Measurements from ENCODE around the gene TRIM44.
"Not testable (repeated sequence)": the region's sequence is repeated elsewhere in the genome, so short reads cannot be mapped to it uniquely, and the experiment has no call there.

The TRIM44 gene

DNA sequence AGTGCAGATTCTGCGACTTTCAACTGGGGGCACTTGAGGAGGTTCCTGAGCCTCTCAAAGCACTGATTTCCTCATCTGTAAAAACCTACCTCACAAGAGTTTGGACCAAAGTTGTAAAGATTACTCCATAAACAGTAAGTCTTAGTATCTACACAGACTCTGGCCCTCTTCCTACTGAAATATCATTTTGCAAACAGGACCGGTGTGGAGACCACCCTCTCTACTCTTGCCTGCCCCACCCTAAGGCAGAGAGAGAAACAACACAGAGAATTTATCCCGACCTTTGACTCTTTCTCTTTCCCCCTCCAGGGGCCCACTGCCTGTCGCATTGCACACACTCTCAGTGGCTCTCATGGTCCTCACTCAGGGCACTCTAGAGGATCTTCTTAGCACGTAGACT is 163.4 kb downstream of the TRIM44 start:
- DNase-seq: no peak

DNA sequence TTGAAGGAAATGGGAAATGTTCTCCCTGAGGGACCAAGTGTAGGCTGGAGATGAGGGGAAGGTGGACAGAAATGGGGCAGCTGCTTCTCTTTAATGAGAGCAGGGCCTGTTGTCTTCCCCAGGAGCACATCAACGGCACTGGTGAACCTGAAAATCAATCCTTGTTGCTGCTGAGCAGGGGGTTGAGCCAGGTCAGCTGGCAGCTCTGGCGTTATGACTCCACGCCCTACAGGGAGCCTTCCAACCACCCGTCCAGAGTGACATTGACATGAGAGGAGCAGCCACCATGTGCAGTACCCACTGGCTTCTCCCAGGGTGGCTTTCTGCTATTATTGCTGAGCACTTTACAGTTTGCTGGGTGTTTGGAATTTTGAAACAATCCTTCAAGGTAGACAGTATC is 164.4 kb downstream of the TRIM44 start:
- DNase-seq: no peak

DNA sequence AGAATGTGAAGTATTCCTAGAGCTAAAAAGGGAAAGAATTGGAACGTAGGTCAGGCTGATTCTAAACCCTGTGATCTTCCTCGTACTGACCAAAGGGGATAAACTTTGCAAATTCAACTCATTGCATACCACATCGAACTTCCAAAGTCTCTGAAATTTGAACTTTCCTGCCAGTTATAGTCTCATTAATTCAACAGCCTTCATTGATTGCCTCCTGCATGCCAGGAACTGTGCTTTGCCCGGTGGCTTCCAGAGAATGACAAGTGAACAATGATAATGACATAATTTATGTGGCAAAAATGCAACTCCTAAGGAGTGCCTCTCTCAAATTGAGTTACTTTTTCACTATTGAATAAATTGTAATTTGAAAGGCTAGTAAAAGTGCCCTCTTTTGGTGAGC is 173.6 kb downstream of the TRIM44 start:
- no peak for DNase-seq

GRCh38 chr11:35838071-35838470 is 175.5 kb downstream of the TRIM44 start:
- DNase-seq: no peak

- not testable (repeated sequence) for DNase-seq
These were observed 176.3 kb downstream of the TRIM44 start for GRCh38 chr11:35838697-35839367.

GRCh38 chr11:35839368-35840161 is 177.0 kb downstream of the TRIM44 start:
- DNase-seq: no peak

DNA sequence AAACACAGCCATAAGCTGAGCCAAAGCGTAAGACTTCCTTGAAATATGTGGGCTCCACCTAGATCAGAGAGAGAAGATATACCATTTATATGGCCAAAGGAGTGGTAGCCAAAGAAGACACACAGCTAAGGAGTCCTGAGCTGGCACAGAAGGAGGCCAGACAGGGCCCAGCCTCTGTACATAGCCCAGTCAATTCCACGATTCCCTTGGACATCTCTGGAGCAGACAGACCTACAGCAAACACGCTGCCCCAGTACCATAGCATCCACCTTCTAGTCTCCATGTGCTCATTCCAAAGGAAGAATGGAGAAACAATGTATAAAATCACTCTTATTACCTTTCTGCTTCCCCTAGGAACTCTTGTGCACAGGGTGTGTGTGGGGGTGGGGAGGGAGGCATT is 179.2 kb downstream of the TRIM44 start:
- DNase-seq: no peak

- no peak for DNase-seq
These were observed 180.4 kb downstream of the TRIM44 start for GRCh38 chr11:35842958-35843357.

- DNase-seq: no peak
These were observed 182.0 kb downstream of the TRIM44 start for GRCh38 chr11:35844579-35844978.

- DNase-seq: no peak
These were observed 183.3 kb downstream of the TRIM44 start for GRCh38 chr11:35845860-35846259.

GRCh38 chr11:35846874-35847273 is 184.3 kb downstream of the TRIM44 start:
- DNase-seq: no peak

DNA sequence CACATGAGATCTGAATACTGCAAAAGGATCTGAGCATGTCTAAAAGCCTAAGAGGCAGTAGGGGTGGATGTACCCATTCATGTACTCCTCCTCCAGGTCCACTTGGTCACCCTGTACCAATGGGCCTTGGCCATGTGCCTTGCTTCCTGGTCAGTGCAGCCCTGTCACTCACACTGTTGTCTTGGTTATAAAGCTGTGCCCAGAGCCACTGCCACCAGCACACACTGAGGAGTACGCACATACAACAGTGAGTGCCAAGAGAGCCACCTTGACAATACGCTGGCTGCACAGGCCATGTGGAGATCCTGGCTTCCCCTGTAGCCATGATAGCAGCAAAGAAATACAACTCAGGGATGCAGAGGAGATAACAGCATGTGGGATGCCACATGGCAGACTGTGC is 184.9 kb downstream of the TRIM44 start:
- DNase-seq: no peak

- no peak for DNase-seq
These were observed 186.0 kb downstream of the TRIM44 start for GRCh38 chr11:35848616-35849015.

DNA sequence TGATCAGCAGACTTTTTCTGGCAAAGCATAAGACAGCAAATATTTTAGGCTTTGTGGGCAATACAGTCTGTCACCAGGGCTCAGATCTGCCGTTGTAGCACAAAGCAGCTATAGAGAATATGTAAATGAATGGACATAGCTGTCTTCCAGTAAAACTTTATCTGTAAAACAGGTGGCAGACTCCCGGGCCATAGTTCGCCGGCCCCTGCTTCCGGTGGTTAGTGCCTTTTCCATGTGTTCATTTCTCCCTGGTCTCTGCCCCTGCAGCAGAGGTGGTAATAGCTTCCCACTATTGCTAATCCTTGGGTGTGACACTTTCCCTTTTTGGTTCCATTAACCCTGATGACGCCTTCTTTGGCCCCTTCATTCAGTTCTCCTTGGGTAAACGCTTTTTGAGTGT is 187.6 kb downstream of the TRIM44 start:
- no peak for DNase-seq

DNA sequence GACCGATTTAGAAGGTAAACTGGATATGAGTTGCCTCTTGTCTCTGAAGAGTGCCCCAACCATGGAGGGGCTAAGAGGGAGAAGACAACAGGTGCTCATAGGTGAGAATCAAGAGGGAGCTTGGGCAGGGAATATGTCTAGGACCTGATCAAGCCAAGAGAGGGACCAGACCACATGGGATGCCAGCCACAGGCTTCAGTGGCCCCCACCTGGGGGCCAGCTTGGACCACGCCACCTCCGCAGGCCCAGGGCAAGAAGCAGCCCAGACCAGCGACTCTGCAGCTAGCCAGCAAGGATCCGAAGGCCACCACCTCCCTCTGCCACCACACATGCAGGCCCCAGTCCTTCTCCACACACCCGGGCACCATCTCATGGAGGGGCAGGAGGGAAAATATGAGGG is 188.8 kb downstream of the TRIM44 start:
- no peak for DNase-seq

GRCh38 chr11:35852056-35852455 is 189.5 kb downstream of the TRIM44 start:
- no peak for DNase-seq

- DNase-seq: no peak
These were observed 191.4 kb downstream of the TRIM44 start for GRCh38 chr11:35853971-35854370.

DNA sequence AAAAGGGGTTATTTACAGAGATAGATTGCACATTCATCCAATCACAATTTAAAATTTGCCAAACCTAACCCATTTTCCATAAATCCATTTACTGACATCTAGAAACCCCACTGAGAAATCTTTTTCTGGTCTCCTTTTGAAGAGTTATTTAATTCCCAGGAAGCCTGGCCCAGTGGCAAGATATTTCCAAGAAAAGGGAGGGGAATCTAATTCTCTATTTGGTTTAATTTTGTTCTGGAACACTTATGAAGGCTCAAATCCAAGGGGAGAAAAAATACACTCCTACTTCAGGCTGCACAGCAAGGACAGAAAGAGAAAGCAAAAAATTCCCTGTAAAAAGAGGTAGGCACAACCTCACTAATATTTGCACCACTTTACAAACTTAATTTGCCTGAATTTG is 193.1 kb downstream of the TRIM44 start:
- no peak for DNase-seq

- DNase-seq: no peak
These were observed 193.7 kb downstream of the TRIM44 start for GRCh38 chr11:35856259-35856658.

GRCh38 chr11:35856756-35857155 is 194.2 kb downstream of the TRIM44 start:
- DNase-seq: no peak

- no peak for DNase-seq
These were observed 195.3 kb downstream of the TRIM44 start for GRCh38 chr11:35857922-35858321.

- DNase-seq: no peak
These were observed 196.7 kb downstream of the TRIM44 start for GRCh38 chr11:35859301-35859700.

DNA sequence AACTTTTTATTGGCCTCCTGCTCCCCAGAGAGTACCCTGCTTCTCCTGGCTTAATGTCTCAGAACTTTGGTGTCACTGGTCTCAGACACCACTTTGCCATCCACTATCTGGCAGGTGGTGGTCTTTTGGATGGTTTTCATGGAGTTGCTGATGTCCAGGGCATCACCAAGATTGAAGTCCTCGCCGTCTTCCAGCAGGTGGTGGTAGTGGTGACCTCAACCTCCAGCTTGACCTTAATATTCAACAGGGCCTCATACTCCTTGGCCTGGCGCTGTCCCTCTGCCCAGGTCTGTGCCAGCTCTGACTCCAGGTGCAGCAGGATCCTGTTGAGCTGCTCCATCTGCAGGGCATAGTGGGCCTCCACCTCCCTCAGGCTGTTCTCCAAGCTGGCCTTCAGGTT is 197.6 kb downstream of the TRIM44 start:
- not testable (repeated sequence) for DNase-seq

DNA sequence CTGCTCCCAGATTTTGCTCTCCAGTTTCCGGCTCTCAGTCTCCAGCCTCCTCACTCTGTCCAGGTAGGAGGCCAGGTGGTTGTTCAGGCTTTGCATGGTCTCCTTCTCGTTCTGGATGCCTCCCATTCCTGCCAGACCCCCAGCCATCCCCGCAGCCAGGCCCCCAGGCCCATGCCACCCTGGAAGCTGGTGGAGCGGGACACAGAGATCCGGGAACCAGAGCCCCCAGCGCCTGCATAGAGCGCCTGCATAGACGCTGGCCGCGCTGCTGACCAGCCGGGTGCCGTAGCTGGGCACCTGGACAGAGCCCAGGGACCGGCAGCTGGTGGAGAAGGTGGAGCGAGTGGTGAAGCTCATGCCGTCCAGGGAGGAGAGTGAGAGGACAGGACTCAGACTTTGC is 198.6 kb downstream of the TRIM44 start:
- no peak for DNase-seq

GRCh38 chr11:35862666-35863065 is 200.1 kb downstream of the TRIM44 start:
- DNase-seq: no peak

All from 8988T (cell line).